ENCODE measurements around the gene METTL3.

- TF ChIP-seq CTCF (IDR thresholded peaks at IDR 0.05) (no peak), POLR2AphosphoS5 (IDR thresholded peaks at IDR 0.05) (no peak), POLR2A (IDR thresholded peaks at IDR 0.05) (no peak)
Measured at GRCh38 chr14:21541413-21542074, 30.4 kb upstream of the METTL3 start.

All from breast epithelium (tissue), 3 donors.